Limb (tissue), 2 donors: ENCODE measurements around the gene WSCD2.

ENCODE experiments used
- DNase-seq, 2 donors: peaks; one replicate each; pipeline ENCODE4 v3.0.0-alpha.2; 2016; ENCODE audit errors: extremely low spot score in 2 of 2

The WSCD2 gene

GRCh38 chr12:108127654-108128053 is 1.4 kb upstream of the WSCD2 start:
- DNase-seq = no peak

- no peak for DNase-seq
These were observed 669 bp upstream of the WSCD2 start for GRCh38 chr12:108128221-108129016.

GRCh38 chr12:108131035-108131434 is 1.9 kb downstream of the WSCD2 start:
- DNase-seq = no peak

- DNase-seq = no peak
These were observed 2.6 kb downstream of the WSCD2 start for GRCh38 chr12:108131657-108132126.

GRCh38 chr12:108133482-108133881 is 4.4 kb downstream of the WSCD2 start:
- DNase-seq = no peak

GRCh38 chr12:108134744-108135143 is 5.7 kb downstream of the WSCD2 start:
- no peak for DNase-seq

GRCh38 chr12:108135627-108136026 is 6.5 kb downstream of the WSCD2 start:
- no peak for DNase-seq

- no peak for DNase-seq
These were observed 7.6 kb downstream of the WSCD2 start for GRCh38 chr12:108136697-108137096.

GRCh38 chr12:108139454-108139853 is 10.4 kb downstream of the WSCD2 start:
- no peak for DNase-seq

- no peak for DNase-seq
These were observed 11.4 kb downstream of the WSCD2 start for GRCh38 chr12:108140501-108140900.

GRCh38 chr12:108141600-108142130 is 12.6 kb downstream of the WSCD2 start:
- no peak for DNase-seq

GRCh38 chr12:108143144-108143543 is 14.1 kb downstream of the WSCD2 start:
- no peak for DNase-seq

- DNase-seq = no peak
These were observed 15.0 kb downstream of the WSCD2 start for GRCh38 chr12:108144080-108144479.

GRCh38 chr12:108145011-108145410 is 15.9 kb downstream of the WSCD2 start:
- DNase-seq = no peak

- DNase-seq = no peak
These were observed 17.2 kb downstream of the WSCD2 start for GRCh38 chr12:108146035-108146893.

- no peak for DNase-seq
These were observed 18.2 kb downstream of the WSCD2 start for GRCh38 chr12:108147279-108147678.

- DNase-seq = no peak
These were observed 19.5 kb downstream of the WSCD2 start for GRCh38 chr12:108148521-108149074.

GRCh38 chr12:108150436-108150835 is 21.3 kb downstream of the WSCD2 start:
- DNase-seq = no peak

GRCh38 chr12:108151533-108152169 is 22.6 kb downstream of the WSCD2 start:
- no peak for DNase-seq

- DNase-seq = no peak
These were observed 23.1 kb downstream of the WSCD2 start for GRCh38 chr12:108152170-108152538.

- no peak for DNase-seq
These were observed 27.6 kb downstream of the WSCD2 start for GRCh38 chr12:108156717-108157116.
